Spleen (tissue), 11 donors: ENCODE data around the gene ATP2B1. TPM values are rescaled to one million over a fixed set of nuclear protein-coding genes. Genes with fewer than 3 reads are reported as not detected.
A peak's percentile ranks its signal among the peaks of the same experiment; 100 is the strongest.

Experiments used
- DNase-seq: peaks from one replicate; pipeline ENCODE4 v3.0.0-alpha.2; 2020
- H3K27ac ChIP-seq, 8 donors: fragments of 200-600 bp; sonication (generic) in 7 of 8; 1 replicate in 4 of 8; 2 replicates in 4 of 8; pipeline versions ENCODE4 v1.5.0 to v1.8.0; 2016 to 2021; ENCODE audit warnings: inconsistent platforms in 4 of 8, mild to moderate bottlenecking in 4 of 8, moderate library complexity in 1 of 8
- H3K27me3 ChIP-seq, 7 donors: fragments of 200-600 bp; sonication (generic) in 6 of 7; replicated peaks in 1 of 7; 1 replicate in 4 of 7; 2 replicates in 3 of 7; pipeline versions ENCODE4 v1.5.0 to v1.8.0; 2016 to 2021; ENCODE audit warnings: inconsistent platforms in 3 of 7, mild to moderate bottlenecking in 1 of 7
- H3K36me3 ChIP-seq, 6 donors: fragments of 200-600 bp; sonication (generic) in 5 of 6; 1 replicate in 4 of 6; 2 replicates in 2 of 6; pipeline versions ENCODE4 v1.5.0 to v1.8.0; 2016 to 2021; ENCODE audit warnings: inconsistent platforms in 2 of 6
- H3K4me1 ChIP-seq, 6 donors: fragments of 200-600 bp; sonication (generic) in 5 of 6; 1 replicate in 3 of 6; 2 replicates in 3 of 6; pipeline versions ENCODE4 v1.5.0 to v1.8.0; 2016 to 2021; ENCODE audit warnings: inconsistent platforms in 3 of 6
- H3K4me3 ChIP-seq, 8 donors: fragments of 200-600 bp; sonication (generic) in 7 of 8; 1 replicate in 4 of 8; 2 replicates in 4 of 8; pipeline versions ENCODE4 v1.5.0 to v1.8.0; 2016 to 2021; ENCODE audit warnings: inconsistent platforms in 4 of 8, mild to moderate bottlenecking in 4 of 8, moderate library complexity in 2 of 8
- H3K9me3 ChIP-seq, 8 donors: fragments of 200-600 bp; sonication (generic) in 7 of 8; 1 replicate in 4 of 8; 2 replicates in 4 of 8; pipeline versions ENCODE4 v1.5.0 to v1.8.0; 2016 to 2021; ENCODE audit warnings: inconsistent platforms in 4 of 8
- POLR2A ChIP-seq, 3 donors: fragments of 450-650 bp; IDR thresholded peaks; one replicate each; pipeline ENCODE4 v1.5.1; 2017; ENCODE audit warnings: antibody characterized with exemption in 3 of 3, mild to moderate bottlenecking in 1 of 3
- POLR2AphosphoS5 ChIP-seq, 3 donors: sonication (generic); formaldehyde crosslinking; IDR thresholded peaks; one replicate each; pipeline ENCODE4 v1.5.1; 2017; ENCODE audit warnings: antibody characterized with exemption in 3 of 3
- WGBS, 5 donors: extraction: QIAGEN DNeasy Blood & Tissue Kit in 3 of 5; methylation state at CpG; one replicate each; pipeline versions ENCODE4 v1.1.5 to v1.1.7; 2013 to 2018; 5-methylcytosine and 5-hydroxymethylcytosine counted together
- intact Hi-C: fragments of 100-400 bp; cut with DNase I; formaldehyde crosslinking; loops from one replicate; pipeline ENCODE4 v1.15.0; 2023; ENCODE audit warnings: low total_unique reads
- polyA plus RNA-seq, 3 donors: library from polyadenylated mRNA; stranded (reverse); fragments of 200-250 nt; gene quantifications; one replicate each; pipeline ENCODE4 v1.2.1, GENCODE V29; 2013
- total RNA-seq, 7 donors: library from RNA; depleted of rRNA in 3 of 7; stranded (reverse); fragments of >200 nt in 3 of 7; fragmentation: NEBNext Ultra II Directional in 4 of 7; extraction: Animal tissue kit (Norgen Biotek cat#: 25700) in 4 of 7; gene quantifications; one replicate each; pipeline versions ENCODE4 v1.1.0 to v1.2.1, GENCODE V29; 2016 to 2021
- TF ChIP-seq, protein P1 (sequence below), 11 experiments: fragments of 200-600 bp in 7 of 11; fragments of 450-650 bp in 4 of 11; sonication (generic) in 4 of 11; IDR thresholded peaks in 8 of 11; conservative IDR thresholded peaks in 3 of 11; 1 replicate in 7 of 11; 2 replicates in 4 of 11; pipeline versions ENCODE4 v1.4.0 to v1.8.0; 2016 to 2021; ENCODE audit warnings: antibody characterized with exemption in 11 of 11, inconsistent platforms in 4 of 11, mild to moderate bottlenecking in 1 of 11
- donor health status: healthy with polysubstance abuse.
- donor health status: DM: no; HTN: no; CAD: no; lungs with moderate emphysema.
- donor health status: DM: no; HTN: no; CAD: no.
- donor health status: Bipolar disorder and iron deficiency.
- donor health status: healthy.
- donor health status: DM: no; HTN: no; CAD: no.
- donor health status: DM: yes; HTN: yes; CAD: no.

Gene ATP2B1
- total and polyA plus RNA-seq, 10 donors = 13.2 to 130 (median 75.6) TPM

DNA sequence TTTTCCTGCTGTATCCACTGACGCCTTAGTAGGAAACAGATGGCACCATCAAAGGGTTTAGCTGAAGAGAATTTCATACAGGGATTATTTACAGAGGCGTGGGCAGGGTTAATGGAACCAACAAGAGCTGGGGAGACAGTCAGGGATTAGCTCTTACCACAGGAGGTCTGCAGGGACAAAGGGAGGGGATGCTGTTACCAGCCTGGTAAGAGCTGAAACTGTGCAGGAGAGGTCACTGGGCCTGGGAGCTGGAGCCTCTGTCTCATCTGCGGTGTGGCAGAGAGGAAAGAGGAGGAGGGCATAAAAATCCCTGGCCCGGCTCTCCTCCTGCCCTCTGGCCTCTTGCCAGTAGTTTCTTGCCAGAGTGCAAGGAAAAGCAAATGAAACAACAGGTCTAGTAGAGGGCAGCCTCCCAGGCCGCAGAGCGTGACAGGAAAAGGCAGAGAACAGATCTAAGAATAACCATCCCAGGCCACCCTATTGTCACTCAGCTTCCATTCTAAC is 163.9 kb downstream of the ATP2B1 start:
- 28 to 43% (median 36%) methylated on average over 6 of the region's 6 CpGs for WGBS, 5 donors
- no peak overlapping the region for H3K4me3 ChIP-seq
- H3K27ac ChIP-seq = peak overlapping the region in 2 of 8 donors; percentile 15 to 44
- H3K27me3 ChIP-seq = no peaks in the 10 kb centered on the region
- intact Hi-C loops = loop anchor here (5.0 to 10.0 kb wide), 3 partner anchors 558 to 1410 kb away; partner anchors contain the start of gene CCER1
- TF ChIP-seq, protein P1, sequence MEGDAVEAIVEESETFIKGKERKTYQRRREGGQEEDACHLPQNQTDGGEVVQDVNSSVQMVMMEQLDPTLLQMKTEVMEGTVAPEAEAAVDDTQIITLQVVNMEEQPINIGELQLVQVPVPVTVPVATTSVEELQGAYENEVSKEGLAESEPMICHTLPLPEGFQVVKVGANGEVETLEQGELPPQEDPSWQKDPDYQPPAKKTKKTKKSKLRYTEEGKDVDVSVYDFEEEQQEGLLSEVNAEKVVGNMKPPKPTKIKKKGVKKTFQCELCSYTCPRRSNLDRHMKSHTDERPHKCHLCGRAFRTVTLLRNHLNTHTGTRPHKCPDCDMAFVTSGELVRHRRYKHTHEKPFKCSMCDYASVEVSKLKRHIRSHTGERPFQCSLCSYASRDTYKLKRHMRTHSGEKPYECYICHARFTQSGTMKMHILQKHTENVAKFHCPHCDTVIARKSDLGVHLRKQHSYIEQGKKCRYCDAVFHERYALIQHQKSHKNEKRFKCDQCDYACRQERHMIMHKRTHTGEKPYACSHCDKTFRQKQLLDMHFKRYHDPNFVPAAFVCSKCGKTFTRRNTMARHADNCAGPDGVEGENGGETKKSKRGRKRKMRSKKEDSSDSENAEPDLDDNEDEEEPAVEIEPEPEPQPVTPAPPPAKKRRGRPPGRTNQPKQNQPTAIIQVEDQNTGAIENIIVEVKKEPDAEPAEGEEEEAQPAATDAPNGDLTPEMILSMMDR (IDR thresholded peaks at IDR 0.05 in 8 of 11, conservative IDR thresholded peaks at IDR 0.05 in 3 of 11) = no peak
- peak in 1 of 3 donors; percentile 41 for TF ChIP-seq POLR2AphosphoS5 (IDR thresholded peaks at IDR 0.05)
- peaks cover 0 to 30% (median 13%) of the 10 kb centered on the region in 6 donors for H3K4me1 ChIP-seq
- DNase-seq = peak; percentile 75
- no peaks in the 10 kb centered on the region for H3K36me3 ChIP-seq
- no peaks in the 10 kb centered on the region for H3K9me3 ChIP-seq

DNA sequence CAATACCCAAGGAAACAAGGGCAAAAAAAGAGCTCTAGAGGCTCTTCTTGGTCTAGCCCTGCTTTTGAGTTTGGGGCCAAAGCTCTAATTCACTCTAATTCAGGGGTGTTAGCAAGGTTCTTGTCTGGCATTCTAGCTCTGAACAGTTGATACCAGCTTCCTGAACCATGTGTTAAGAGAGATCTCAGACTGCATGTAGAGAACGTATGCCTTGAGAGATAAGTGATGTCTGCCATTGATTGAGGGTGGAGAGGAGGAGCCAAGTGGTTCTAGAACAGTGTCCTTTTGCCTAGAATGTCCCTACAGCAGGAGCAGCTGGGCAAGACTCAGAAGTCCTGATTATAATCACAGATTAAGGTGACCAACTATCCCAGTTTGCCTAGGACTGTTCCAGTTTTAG is 164.6 kb downstream of the ATP2B1 start:
- Histone ChIP-seq H3K27ac (no peak overlapping the region), H3K27me3 (no peaks in the 10 kb centered on the region), H3K4me3 (no peak overlapping the region), H3K9me3 (no peaks in the 10 kb centered on the region), H3K36me3 (no peaks in the 10 kb centered on the region), H3K4me1 (peaks cover 0 to 30% (median 13%) of the 10 kb centered on the region in 6 donors)
- DNase-seq = no peak
- TF ChIP-seq POLR2AphosphoS5 (IDR thresholded peaks at IDR 0.05) = no peak
- TF ChIP-seq, protein P1 (IDR thresholded peaks at IDR 0.05 in 8 of 11, conservative IDR thresholded peaks at IDR 0.05 in 3 of 11) = no peak
- no peak for TF ChIP-seq POLR2A (IDR thresholded peaks at IDR 0.05)
- intact Hi-C loops = loop anchor here (5.0 to 10.0 kb wide), 3 partner anchors 558 to 1411 kb away; partner anchors contain the start of gene CCER1
- WGBS, 5 donors = 86 to 93% (median 90%) methylated on average over 1 of the region's 1 CpG

DNA sequence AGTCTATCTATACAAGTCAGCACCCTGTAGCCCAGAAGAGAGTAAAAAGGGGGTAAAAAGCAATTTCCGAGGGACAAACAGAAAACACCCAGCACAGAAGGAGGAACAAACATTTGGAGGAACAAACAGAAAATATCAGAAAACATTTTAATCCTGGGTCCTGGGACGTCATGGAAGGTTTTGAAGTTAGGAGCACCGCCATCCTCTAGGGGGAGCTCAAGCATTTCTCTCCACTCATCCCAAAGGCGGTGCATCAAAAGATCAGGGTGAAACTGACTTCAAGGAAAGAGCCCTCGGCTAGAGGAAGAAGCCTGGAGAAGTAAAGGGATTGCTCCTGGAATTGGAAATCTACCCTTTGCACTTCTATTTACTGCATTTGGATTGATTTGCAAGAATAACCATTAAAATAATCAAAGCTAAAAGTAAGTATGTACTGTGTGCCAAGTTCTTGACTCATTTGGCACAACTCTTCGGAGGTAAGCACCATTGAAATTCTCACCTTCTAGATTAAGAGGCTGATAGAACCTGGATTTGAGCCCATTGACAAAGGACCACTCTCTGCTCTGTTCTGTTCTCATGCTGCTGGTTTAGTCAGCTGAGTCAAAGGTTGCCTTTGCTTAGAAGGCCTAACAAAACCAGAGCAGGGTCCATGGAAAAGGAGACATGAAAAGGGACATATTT is 165.6 kb downstream of the ATP2B1 start:
- no peaks in the 10 kb centered on the region for H3K9me3 ChIP-seq
- no peak overlapping the region for H3K4me3 ChIP-seq
- WGBS, 5 donors = 16 to 18% (median 17%) methylated on average over 6 of the region's 6 CpGs
- H3K4me1 ChIP-seq = peaks cover 0 to 30% (median 13%) of the 10 kb centered on the region in 6 donors
- no peak overlapping the region for H3K27ac ChIP-seq
- intact Hi-C loops = loop anchor here (5.0 to 10.0 kb wide), 3 partner anchors 559 to 1412 kb away; partner anchors contain the start of gene CCER1
- H3K36me3 ChIP-seq = no peaks in the 10 kb centered on the region
- no peak for DNase-seq
- TF ChIP-seq, protein P1 (IDR thresholded peaks at IDR 0.05 in 8 of 11, conservative IDR thresholded peaks at IDR 0.05 in 3 of 11) = peak; percentile 76 to 91 (median 87)
- no peak for TF ChIP-seq POLR2AphosphoS5 (IDR thresholded peaks at IDR 0.05)
- no peaks in the 10 kb centered on the region for H3K27me3 ChIP-seq

DNA sequence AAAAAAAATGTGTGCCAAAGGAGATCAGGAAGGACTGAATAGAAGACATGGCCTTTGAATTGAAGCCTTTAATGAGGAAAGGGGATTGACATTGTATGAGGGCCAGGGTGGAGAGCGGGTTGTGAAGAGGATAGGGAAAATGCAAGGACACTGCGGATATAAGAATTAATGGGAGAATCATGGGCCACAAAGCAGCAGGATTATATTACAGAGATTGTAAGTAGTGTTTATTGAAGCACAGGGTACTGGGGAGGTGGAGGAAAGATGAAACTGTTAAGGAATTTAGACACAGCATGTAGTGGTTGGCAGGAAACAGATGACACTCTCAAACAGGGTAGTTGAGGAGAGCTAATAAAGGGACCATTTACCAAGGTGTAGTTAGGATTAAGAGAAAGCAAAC is 166.4 kb downstream of the ATP2B1 start:
- Histone ChIP-seq H3K9me3 (no peaks in the 10 kb centered on the region), H3K27me3 (no peaks in the 10 kb centered on the region), H3K4me1 (peaks cover 0 to 30% (median 13%) of the 10 kb centered on the region in 6 donors), H3K27ac (no peak overlapping the region), H3K4me3 (no peak overlapping the region), H3K36me3 (no peaks in the 10 kb centered on the region)
- intact Hi-C loops = loop anchor here (5.0 to 10.0 kb wide), 3 partner anchors 560 to 1413 kb away; partner anchors contain the start of gene CCER1
- 89 to 98% (median 91%) methylated on average over 2 of the region's 2 CpGs for WGBS, 5 donors
- TF ChIP-seq POLR2A (IDR thresholded peaks at IDR 0.05) (no peak), POLR2AphosphoS5 (IDR thresholded peaks at IDR 0.05) (no peak)
- TF ChIP-seq, protein P1 (IDR thresholded peaks at IDR 0.05 in 8 of 11, conservative IDR thresholded peaks at IDR 0.05 in 3 of 11) = no peak
- no peak for DNase-seq
